ENCODE results near the gene BAG5.
"Not testable (repeated sequence)": the region's sequence is repeated elsewhere in the genome, so short reads cannot be mapped to it uniquely, and the experiment has no call there.

BAG5 gene

DNA sequence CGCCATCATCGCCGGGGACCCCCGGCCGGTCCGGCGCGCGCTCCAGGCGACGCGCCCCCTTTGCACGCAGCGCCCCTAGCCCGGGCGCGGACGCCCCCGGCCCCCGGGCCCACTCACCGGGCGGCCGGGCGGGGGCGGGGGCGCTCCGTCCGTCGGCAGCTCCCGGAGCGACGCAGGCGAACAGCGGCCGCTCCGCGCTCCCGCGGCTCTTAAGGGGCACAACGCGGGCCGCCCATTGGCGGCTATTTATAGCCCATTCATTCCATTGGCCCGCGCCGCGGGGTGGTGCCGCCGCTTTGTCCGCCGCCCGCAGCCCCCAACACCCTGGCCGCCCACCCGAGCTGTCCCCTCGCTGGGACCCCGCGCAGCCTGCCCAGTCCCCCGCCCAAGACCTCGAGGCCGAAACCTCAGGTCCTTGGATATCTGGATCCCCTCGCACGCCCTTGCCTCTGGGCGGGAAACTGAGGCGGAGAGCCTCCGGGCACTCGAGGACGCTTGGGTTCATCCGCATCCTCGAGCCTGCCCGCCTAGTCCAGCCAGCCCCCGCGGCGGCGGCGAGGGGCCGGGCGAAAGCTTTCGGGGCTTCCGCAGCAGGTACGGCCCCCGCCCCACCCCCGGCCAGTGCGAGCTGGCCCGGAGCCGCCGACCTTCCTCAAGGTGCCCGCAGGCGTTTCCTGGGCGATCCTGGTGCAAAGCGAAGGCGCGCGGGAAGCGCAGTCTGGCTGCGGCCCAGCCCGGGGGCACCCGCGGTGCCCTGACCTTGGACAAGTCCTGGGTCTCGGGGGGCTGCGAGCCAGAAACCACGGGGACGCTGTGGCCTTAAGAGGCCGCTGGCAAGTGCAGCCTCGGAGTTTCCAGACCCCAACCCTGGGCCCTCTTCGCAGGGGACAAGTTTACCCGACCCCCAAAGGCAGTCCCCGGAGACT lies 39.5 kb downstream of the BAG5 start, which contains the start of gene CKB:
CKB (minus strand) TSS at position 182 of the 926 bp plus-strand sequence. CDS start 337 bp downstream, outside the sequence.
- DNase-seq (ENCODE audit: low read depth in 2 of 2), result no peak

DNA sequence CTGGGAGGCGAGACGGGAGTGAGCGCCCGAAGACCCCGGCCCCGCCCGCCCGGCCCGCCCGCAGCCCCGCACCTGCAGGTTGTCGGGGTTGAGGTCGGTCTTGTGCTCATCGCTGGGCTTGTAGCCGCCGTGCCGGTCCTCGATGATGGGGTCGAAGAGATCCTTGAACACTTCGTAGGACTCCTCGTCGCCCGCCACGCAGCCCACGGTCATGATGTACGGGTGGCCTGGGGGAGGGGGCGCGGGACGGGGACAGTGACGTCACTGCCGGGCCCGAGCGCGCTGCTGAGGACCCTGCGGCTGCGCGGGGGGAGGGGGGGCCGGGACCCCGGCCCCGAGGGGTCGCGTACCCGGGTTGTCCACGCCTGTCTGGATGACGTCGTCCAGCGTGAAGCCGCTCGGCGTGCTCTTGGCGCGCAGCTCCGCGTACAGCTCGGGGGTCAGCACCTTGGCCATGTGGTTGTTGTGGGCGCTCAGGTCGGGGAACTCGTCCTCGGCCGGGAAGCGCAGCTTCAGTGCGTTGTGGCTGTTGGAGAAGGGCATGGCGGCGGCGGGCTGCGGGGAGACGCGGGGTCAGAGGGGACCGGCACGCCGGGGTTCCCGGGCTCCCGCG lies 40.4 kb downstream of the BAG5 start:
- no peak for DNase-seq (ENCODE audit: low read depth in 2 of 2)

DNA sequence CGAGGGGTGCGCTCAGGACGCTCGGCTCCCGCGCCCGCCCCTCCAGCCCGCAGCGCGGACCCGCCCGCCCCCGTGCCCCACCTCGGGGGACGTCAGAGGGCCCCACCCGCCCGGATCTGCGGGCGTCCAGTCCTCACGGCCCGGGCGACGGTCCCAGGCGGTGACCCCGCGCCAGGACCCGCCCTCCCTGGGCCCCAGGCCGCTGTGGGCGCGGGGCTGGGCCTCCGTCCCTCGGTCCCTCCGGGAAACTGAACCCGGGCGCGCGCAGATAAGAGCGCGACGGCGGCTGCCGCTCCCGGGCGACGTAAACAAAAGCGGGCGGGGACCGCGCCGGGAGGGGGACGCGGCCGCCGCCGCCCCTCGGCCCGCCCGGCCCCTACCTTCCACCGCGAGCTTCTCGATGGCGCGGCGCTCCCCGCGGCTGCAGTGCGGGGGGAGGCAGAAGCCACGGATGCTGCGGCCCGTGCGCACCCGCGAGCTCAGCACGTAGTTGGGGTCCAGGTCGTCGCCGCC lies 41.0 kb downstream of the BAG5 start:
- no peak for DNase-seq (ENCODE audit: low read depth in 2 of 2)

DNA sequence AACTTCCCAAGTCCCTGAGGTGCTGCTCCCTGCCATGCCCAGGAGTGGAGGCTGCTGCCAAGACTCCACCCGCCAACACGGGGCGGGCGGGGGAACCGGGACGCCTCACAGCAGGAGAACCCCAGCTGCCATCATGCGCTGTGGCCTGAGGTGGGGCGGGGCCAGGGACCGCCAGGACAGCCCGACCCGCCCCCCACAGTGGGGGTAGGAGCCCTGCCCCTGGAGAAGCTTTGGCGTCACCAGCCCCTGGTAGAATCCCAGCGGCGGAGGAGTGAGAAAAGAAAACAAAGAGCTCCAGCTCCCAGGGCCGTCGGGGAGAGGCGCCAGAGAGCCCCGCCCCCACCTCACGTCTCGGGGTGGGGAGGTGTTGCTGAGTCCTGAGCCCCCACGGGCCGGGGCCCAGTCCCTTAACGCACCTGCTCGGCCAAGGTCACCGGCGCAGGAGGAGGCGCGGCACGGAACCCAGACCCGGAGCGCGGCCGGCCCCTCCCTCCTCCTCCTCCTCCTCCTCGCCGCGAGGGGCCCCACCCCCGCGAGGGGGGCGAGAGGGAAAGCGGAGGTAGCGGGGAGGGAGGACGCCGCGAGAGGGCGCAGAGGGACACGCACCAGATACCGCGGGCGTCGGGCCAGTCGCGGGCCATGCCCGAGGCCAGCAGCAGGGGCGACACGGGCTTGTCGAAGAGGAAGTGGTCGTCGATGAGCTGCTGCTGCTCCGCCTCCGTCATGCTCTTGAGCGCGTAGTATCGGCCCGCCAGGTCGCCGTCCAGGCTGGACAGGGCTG lies 41.6 kb downstream of the BAG5 start:
- peak in 1 of 2 experiments; percentile 41 for DNase-seq (ENCODE audit: low read depth in 2 of 2)

DNA sequence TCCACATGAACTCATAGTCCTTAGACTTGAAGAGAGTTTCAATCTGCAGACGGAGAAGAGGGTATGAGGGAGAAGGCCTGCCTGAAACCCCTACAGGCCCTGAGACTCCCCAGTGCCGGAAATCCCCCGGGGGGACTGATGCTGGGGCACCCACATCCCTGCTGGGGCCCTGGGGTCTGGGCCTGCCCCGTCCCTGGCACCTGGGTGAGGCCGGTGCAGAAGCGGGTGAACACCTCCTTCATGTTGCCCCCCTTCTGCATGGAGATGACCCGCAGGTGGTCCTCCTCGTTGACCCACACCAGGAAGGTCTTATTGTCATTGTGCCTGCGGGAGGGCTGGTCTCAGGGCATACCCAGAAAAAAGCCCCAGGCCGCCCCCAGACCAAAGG lies 42.2 kb downstream of the BAG5 start:
- no peak for DNase-seq (ENCODE audit: low read depth in 2 of 2)

DNA sequence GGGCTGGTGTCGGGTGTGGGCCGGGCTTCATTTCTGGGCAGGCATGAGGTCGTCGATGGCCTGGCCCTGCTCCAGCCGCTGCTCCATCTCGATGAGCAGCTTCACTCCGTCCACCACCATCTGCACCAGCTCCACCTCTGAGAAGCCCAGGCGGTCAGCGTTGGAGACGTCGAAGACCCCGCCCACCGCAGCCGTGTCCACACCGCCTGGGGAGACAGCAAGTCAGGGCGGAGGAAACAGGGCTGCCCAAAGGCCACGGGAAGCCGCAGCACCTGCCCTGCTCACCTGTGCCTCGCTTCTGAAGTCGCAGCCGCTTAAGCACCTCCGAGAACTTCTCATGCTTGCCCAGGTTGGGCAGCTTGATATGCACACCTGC lies 42.6 kb downstream of the BAG5 start:
- no peak for DNase-seq (ENCODE audit: low read depth in 2 of 2)

DNA sequence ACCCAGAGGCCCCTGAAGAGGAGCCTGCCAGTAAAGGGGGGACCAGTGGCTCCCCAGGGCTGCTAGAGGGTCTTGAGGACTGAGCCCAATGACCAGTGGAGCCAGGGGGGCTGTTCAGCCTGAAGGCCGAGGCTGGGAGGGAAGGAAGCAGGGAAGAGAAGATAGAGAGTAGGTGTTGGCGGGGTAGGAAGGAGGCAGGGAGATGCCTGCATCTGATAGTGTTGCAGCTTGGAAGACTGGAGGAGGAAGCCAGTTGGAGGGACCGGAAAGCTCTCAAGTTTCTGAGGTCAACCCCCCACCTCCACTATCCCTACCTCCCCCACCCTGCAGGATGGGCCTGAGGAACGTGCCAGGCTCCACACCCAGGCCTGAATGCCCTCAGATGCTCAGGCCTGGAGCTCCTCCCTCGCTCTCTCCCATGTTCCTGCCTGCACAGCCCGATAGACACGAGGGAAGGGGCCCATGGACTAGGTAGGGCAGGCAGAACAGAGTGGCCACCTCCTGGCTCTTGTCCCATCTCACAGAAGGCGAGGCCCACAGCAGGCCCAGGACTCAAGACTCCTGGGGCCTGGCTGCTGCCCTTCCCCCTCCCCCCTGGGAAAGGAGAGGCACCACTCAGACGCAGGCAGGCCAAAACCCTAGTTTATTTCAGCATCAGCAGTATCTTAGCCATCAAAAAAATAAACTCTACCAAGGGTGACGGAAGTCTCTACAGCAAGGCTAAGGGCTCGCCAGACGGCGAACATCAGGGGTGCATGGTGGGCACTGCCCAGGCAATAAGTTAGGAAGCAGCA lies 43.2 kb downstream of the BAG5 start:
- DNase-seq (ENCODE audit: low read depth in 2 of 2), result no peak

DNA sequence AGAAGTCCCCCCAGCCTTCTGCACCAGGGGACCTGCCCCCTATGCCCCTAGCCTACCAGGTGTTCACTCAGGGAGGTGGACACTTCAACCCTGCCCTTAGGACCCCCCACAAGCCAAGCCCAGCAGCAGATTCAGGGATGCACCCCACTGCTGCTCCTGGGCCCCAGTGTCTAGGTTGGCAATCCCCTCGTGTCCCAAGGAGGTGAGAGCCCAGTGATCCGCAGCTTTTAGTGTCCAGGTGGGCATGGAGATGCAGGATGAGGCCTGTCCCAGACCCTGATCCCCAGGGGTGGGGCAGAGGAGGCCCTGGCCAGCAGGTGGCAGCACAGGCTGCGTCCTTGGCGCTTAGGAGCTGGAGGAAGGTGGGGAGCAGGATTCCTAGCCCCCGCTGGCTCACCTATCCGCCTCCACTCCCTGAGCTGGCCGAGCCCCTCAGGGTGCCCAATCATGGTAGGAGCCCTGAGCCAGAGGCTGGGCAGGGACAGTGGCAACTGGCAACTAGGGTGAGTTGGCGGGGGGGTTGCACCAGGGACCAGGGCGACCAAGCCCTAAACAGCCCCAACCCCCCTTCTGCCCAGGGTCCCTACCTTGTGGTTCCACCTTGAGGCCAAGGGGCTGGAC lies 43.9 kb downstream of the BAG5 start:
- DNase-seq (ENCODE audit: low read depth in 2 of 2), result peak in 1 of 2 experiments; percentile 58

DNA sequence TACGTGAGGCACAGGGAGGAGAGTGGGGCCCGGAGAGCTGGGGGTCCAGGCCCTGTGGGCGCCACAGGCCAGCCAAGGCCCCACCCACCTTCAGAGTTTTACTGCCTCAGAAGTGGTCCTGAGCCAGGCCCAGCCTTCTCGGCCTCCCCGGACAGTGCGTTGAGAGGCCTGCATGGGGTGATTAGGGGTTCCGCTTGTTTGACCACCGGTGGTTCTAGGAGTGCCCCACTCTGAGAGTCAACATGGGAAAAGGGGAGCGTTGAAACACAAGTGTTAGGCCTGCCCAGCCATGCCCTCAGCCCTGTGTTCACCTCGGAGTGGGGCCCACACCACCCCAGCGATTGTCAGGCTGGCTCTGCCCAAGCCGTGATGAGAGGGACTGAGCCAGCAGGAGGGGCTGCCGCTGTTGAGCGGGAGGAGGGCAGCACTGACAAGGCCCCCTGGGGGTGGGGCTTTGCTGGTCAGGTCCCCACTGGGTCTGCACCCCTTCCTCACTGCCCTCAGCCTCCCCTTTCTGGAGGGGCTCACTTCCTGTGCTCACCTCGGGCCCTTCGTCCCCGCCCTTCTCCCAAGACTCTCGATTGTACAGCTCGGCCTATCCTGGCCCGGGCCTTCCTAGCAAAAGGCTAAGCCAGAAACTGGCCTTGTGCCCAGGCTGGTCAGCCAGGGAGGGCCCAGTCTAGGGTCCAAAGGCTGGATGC lies 44.6 kb downstream of the BAG5 start:
- no peak for DNase-seq (ENCODE audit: low read depth in 2 of 2)

DNA sequence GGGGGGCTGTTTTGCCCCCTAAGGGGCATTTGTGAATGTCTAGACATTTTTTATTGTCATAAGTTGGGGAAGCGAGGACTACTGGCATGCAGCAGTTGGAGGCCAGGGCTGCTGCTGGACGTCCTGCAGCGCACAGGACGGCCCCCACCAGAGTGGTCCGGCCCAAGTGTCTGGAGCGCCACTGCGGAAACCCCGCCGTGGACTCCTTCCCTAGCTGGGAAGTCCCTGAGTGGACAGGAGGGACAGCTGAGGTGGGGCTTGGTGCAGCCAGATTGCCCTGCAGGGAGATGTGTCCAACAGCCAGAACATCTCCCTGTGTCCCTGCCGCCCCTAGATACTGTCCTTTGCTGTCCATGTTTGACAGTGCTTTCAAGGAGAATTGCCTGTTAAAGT lies 45.3 kb downstream of the BAG5 start:
- DNase-seq (ENCODE audit: low read depth in 2 of 2), result no peak

DNA sequence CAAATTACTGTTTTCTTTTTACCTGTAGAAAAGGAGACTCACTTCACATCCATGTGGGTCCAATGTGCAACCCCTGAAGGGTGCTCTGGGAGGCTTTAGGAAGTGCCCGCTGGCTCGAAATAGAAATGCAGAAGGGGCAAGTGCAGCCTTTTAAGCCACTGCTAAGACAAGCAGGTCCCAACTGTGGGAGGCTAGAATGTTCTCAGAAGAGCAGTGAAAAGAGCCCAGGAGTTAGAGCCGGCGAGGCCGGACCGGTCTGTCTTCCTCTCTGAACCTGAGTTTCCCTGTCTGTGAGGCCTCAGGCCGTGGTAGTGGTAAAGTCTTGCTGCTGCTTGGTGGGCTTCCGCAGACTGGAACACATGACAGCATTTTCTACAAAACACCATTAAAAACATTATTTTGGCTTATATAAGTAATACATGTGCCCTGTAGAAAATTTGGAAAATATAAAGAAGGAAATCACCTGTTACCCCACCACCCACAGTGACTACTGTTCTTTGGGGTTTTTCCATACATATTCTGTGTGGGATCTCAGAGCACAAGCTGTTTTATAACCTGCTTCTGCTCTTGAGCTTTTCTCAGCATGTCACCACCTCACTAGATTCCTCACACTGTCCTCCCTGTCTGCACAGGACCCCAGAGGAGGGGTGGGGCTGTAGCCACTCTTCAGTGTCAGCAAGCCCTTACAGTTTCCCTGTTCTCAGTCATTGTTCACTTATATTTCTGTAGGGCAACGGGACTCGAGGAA lies 45.9 kb downstream of the BAG5 start:
- no peak for DNase-seq (ENCODE audit: low read depth in 2 of 2)

DNA sequence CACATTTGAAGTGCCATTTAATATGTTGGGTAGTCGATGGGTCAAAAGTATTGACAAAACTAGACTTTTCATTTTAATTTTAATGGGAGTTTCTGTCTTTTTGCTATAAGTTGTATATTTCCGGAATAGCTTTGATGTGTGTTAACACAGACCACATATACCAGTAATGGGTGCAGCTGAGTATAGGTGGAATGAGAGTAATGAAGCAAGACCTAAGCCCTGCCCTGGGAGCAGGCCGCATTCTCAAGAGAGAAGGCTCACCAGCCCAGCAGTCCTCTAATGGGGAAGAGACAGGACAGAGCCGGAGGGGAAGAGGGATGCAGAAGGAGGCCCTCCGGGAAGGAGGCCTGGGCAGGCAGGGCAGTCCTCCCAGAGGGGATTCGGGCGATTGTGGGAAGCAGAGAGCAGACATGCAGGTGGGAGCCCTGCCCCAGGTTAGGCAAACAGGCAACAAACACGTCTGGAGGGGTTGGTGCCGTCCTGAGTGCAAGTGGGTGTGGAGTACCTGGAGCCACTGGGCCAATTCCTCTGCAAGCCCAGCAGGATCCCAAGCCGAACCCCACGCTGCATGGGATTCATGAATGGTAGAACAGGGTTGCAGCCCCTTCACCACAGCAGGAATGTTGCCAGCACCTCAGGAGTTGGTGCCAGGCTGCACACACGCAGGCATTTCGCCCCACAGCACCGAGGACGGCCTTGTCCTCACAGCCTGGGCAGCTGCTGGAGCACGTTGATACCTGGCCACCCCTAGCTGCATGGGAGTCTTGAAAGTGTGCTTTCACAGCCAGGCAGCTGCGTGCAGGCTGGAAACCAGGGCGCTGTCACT lies 47.6 kb downstream of the BAG5 start:
- DNase-seq (ENCODE audit: low read depth in 2 of 2), result no peak

DNA sequence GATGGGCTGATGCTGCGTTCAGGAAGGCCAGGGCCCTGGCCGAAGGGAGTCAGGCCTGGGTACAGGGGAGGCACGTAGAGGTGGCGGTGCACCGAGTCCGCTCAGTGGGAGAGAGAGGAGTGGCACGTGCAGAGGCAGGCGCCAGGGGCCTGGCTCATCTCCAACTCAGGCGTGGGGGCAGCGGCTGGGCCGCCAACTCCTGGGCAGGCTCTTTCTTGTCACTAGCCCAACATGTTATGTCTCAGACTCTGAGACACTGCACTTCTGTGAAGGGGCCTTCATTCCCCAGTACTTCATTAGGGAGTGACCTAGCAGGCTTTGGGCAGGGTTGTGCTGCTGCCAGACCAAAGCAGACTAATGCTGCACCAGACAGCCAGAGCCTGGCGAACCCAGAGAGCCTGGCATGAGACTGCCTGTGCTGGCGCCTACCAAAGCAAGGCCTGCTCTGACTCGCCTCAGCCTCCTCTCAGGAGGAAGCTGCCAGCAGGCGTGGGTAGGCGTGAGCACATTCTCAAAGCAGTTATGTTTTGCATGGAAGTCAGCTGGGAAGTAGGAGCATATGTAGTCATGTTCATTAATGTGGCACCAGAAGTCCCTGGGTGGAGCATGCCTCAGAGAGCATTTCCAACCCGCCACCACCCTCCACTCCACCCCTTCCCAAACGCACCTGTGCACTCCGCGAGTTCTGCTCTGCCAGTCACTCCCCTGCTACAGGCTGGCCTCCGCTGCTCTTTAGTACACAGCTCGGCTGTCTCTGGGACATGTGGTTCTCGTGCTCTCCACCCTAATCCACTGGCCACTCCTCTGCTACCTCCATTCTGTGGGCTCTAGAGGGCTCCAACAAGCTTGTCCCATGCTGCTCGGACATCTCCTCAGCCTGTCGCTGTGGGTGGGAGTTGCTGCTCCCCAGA lies 49.5 kb downstream of the BAG5 start:
- DNase-seq (ENCODE audit: low read depth in 2 of 2), result no peak

DNA sequence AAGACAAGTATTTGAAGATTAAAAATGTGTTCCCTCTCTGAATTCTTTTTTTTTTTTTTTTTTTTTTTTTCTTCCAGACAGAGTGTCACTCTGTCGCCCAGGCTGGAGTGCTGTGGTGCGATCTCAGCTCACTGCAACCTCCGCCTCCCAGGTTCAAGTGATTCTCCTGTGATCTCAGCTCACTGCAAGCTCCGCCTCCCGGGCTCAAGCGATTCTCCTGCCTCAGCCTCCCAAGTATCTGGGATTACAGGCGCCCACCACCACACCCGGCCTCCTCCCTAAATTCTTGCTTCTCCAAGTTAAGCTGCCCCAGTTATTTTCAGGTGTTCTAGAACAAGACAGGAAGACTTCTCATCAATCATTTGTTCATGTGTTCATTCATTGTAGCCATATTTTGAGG lies 50.3 kb downstream of the BAG5 start:
- DNase-seq (ENCODE audit: low read depth in 2 of 2), result not testable (repeated sequence)

DNA sequence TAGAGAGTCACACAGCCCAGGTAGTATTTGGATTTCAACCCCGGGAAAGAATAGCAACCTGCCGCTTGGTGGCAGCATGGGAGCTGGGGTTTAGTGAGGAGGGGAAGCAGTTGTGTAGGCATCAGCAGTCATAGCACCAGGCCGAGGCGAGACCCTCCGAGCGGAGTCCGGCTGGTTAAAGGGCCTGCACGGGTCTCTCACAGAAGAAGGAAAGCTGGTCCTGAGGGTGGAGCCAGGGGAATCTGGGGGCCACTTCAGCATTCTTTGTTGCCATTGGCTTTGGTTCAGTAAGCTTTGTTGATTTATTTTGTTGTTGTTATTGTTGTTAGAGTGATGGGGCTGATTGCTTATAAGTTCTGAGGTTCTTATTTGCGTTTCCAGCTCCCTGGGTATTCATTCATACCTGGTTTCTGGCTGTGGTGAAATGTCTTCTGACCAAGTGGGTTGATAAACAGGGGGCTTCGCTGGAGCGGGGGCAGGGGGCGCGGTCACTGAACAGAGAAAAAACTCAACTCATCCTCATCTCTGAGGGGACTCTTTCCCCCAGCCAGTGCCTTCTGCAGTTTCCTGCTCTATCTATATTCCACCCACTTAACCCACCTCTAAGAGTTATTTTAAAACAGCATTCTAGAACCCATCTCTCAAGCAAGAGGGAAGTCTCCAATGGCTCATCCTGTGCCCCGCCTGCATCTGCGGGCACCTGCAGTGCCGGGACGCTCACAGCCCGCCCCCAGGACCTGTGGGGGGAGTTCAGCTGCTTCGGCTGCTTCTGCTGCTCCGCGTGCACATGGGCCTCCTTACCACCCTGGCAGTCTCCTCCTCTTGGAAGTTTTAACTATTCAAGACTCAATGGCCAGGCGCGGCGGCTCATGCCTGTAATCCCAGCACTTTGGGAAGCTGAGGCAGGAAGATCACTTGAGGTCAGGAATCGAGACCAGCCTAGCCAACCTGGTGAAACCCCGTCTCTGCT lies 51.4 kb downstream of the BAG5 start:
- DNase-seq (ENCODE audit: low read depth in 2 of 2), result no peak

All from stimulated activated CD4-positive, alpha-beta T cell treated with anti-CD3 and anti-CD28 coated beads, Interleukin-12 subunit alpha, Interleukin-12 subunit beta, amount 100 ng/mL, for 24 hours (primary cell).